Measurements from ENCODE around the gene GSDME. TPM values are rescaled to one million over a fixed set of nuclear protein-coding genes. Genes with fewer than 3 reads are reported as not detected.
A peak's percentile ranks its signal among the peaks of the same experiment; 100 is the strongest.

The GSDME gene
- total and polyA plus RNA-seq, 4 donors: 3.2 to 4.0 (median 3.7) TPM

GRCh38 chr7:24730018-24730369, 27.3 kb downstream of the GSDME start (continued):
- TF ChIP-seq TAF1 (conservative IDR thresholded peaks at IDR 0.05) (no peak), ATF3 (IDR thresholded peaks at IDR 0.05) (no peak), GABPA (IDR thresholded peaks at IDR 0.05 in 1 of 2, conservative IDR thresholded peaks at IDR 0.05 in 1 of 2) (no peak), ZBTB33 (IDR thresholded peaks at IDR 0.05) (no peak), MAX (IDR thresholded peaks at IDR 0.05) (no peak), YY1 (IDR thresholded peaks at IDR 0.05) (no peak), JUND (IDR thresholded peaks at IDR 0.05) (no peak), EGR1 (IDR thresholded peaks at IDR 0.05; ENCODE audit: low read depth in 2 of 2) (no peak), SP1 (IDR thresholded peaks at IDR 0.05) (no peak)

- no peak for DNase-seq (ENCODE audit: low spot score)
- 82% methylated on average over 10 of the region's 10 CpGs for WGBS
Observed at GRCh38 chr7:24729365-24730017, 27.8 kb downstream of the GSDME start.

GRCh38 chr7:24728503-24729364, 28.5 kb downstream of the GSDME start:
- 81% methylated on average over 16 of the region's 16 CpGs for WGBS
- no peak overlapping the region for H3K9ac ChIP-seq (ENCODE audit: low read depth in 1 of 2, low read length in 2 of 2)

More at GRCh38 chr7:24729365-24730017, 27.8 kb downstream of the GSDME start:
- H3K4me1 ChIP-seq (ENCODE audit: control insufficient read depth in 4 of 4, insufficient read depth in 4 of 4, low read length in 3 of 4): no peaks in the 10 kb centered on the region
- no peaks in the 10 kb centered on the region for H3K36me3 ChIP-seq (ENCODE audit: control insufficient read depth in 4 of 4, insufficient read depth in 3 of 4, low read depth in 1 of 4, low read length in 3 of 4)
- no peaks in the 10 kb centered on the region for H3K9me3 ChIP-seq (ENCODE audit: control insufficient read depth in 4 of 4, low read length in 3 of 4)
- no peak for TF ChIP-seq SP1 (IDR thresholded peaks at IDR 0.05)
- TF ChIP-seq NR2F2 (IDR thresholded peaks at IDR 0.05): peak; percentile 46
- no peaks in the 10 kb centered on the region for H3K27me3 ChIP-seq (ENCODE audit: control insufficient read depth in 4 of 4, insufficient read depth in 4 of 4, low read length in 3 of 4)
- H3K27ac ChIP-seq (ENCODE audit: low read depth in 1 of 2, low read length in 2 of 2): no peak overlapping the region
- no peak overlapping the region for H3K4me3 ChIP-seq (ENCODE audit: low read depth in 1 of 3, low read length in 3 of 3)
- no peak overlapping the region for H3K9ac ChIP-seq (ENCODE audit: low read depth in 1 of 2, low read length in 2 of 2)

More at GRCh38 chr7:24728503-24729364, 28.5 kb downstream of the GSDME start:
- H3K27ac ChIP-seq (ENCODE audit: low read depth in 1 of 2, low read length in 2 of 2): no peak overlapping the region
- no peak for DNase-seq (ENCODE audit: low spot score)
- no peaks in the 10 kb centered on the region for H3K36me3 ChIP-seq (ENCODE audit: control insufficient read depth in 4 of 4, insufficient read depth in 3 of 4, low read depth in 1 of 4, low read length in 3 of 4)
- H3K27me3 ChIP-seq (ENCODE audit: control insufficient read depth in 4 of 4, insufficient read depth in 4 of 4, low read length in 3 of 4): no peaks in the 10 kb centered on the region
- H3K4me3 ChIP-seq (ENCODE audit: low read depth in 1 of 3, low read length in 3 of 3): no peak overlapping the region
- no peak for TF ChIP-seq FOXA2 (IDR thresholded peaks at IDR 0.05)
- no peak for TF ChIP-seq CTCF (IDR thresholded peaks at IDR 0.05; ENCODE audit: low read depth, low read length, missing input control)
- no peak for TF ChIP-seq HNF4G (IDR thresholded peaks at IDR 0.05)
- TF ChIP-seq TAF1 (conservative IDR thresholded peaks at IDR 0.05): no peak
- no peak for TF ChIP-seq YY1 (IDR thresholded peaks at IDR 0.05)
- TF ChIP-seq ATF3 (IDR thresholded peaks at IDR 0.05): no peak
- TF ChIP-seq REST (IDR thresholded peaks at IDR 0.05): no peak
- TF ChIP-seq EGR1 (IDR thresholded peaks at IDR 0.05; ENCODE audit: low read depth in 2 of 2): no peak
- no peak for TF ChIP-seq MAX (IDR thresholded peaks at IDR 0.05)
- no peaks in the 10 kb centered on the region for H3K4me1 ChIP-seq (ENCODE audit: control insufficient read depth in 4 of 4, insufficient read depth in 4 of 4, low read length in 3 of 4)
- H3K9me3 ChIP-seq (ENCODE audit: control insufficient read depth in 4 of 4, low read length in 3 of 4): no peaks in the 10 kb centered on the region

Data from liver (tissue), 9 donors.